ENCODE measurements around the gene RNF182.
"Not testable (repeated sequence)": the region's sequence is repeated elsewhere in the genome, so short reads cannot be mapped to it uniquely, and the experiment has no call there.

RNF182 gene, protein sequence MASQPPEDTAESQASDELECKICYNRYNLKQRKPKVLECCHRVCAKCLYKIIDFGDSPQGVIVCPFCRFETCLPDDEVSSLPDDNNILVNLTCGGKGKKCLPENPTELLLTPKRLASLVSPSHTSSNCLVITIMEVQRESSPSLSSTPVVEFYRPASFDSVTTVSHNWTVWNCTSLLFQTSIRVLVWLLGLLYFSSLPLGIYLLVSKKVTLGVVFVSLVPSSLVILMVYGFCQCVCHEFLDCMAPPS

GRCh38 chr6:13924949-13925881 is at the start of gene RNF182:
Gene RNF182, plus strand, starts transcription at chr6:13924952. Its CDS starts 52,168 bp downstream, at chr6:13977120.
- peak; percentile 27 to 28 for DNase-seq (ENCODE audit: low read depth in 2 of 2)

DNA sequence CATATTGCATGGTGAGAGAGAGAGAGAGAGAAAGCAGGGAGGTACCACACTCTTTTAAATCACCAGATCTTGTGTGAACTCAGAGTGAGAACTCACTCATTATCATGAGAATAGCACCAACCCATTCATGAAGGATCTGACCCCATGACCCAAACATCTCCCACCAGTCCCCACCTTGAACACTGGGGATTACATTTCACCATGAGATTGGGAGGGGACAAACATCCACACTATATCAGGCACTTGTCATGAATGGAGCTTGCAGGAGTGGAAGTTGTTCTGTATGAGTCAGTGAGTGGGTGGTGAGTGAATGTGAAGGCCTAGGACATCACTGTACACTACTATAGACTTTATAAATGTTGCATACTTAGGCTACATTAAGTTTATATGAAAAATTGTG is 47.7 kb upstream of the RNF182 start:
- no peak for DNase-seq (ENCODE audit: low read depth in 2 of 2)

DNA sequence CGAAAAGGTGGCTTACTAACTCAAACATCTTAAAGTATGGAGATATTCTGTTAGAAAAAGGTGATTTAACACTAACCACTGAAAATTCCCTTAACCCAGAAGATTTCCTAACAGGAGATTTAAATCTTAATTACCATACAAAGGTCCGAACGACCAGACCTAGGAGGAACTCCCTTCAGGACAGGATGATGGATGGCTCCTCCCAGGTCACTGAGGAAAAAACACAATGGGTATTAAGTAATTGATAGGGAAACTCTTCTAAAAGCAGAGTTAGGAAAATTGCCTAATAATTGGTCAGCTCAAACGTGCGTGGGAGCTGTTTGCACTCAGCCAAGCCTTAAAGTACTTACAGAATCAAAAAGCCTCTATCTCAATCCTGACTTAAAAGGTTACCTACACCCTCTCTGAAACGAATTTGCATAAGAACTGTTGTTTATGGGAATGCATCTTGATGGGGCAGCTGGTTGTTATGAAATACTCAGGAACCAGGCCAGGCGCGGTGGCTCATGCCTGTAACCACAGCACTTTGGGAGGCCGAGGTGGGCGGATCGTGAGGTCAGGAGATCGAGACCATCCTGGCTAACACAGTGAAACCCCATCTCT is 44.6 kb upstream of the RNF182 start:
- DNase-seq (ENCODE audit: low read depth in 2 of 2) = not testable (repeated sequence)

DNA sequence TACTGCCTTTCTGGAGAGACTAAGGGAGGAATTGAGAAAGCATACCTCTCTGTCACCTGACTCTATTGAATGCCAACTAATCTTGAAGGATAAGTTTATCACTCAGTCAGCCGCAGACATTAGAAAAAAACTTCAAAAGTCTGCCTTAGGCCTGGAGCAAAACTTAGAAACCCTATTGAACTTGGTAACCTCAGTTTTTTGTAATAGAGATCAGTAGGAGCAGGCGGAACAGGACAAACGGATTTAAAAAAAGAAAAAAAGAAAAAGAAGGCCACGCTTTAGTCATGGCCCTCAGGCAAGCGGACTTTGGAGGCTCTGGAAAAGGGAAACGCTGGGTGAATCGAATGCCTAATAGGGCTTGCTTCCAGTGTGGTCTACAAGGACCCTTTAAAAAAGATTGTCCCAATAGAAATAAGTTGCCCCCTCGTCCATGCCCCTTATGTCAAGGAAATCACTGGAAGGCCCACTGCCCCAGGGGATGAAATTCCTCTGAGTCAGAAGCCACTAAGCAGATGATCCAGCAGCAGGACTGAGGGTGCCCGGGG is 43.1 kb upstream of the RNF182 start:
- no peak for DNase-seq (ENCODE audit: low read depth in 2 of 2)

- no peak for DNase-seq (ENCODE audit: low read depth in 2 of 2)
Measured at GRCh38 chr6:13883966-13884365, 40.8 kb upstream of the RNF182 start.

- DNase-seq (ENCODE audit: low read depth in 2 of 2) = no peak
Measured at GRCh38 chr6:13884397-13884796, 40.4 kb upstream of the RNF182 start.

GRCh38 chr6:13885601-13886000 is 39.2 kb upstream of the RNF182 start:
- no peak for DNase-seq (ENCODE audit: low read depth in 2 of 2)

DNA sequence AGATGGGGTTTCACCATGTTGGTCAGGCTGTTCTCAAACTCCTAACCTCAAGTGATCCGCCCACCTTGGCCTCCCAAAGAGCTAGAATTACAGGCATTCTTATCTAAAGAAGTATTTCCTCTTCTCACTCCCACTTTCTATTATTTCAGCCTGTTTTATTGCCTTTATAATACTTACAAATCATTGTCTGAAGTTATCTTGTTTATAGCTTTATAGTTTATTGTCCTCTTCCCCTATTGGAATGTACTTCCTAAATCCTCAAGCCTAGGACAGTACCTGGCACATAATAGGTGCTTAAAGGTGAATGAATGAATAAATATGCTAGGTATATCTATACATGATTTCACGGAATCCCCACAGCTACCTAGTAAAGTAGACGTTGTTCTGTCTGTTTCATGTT is 37.8 kb upstream of the RNF182 start:
- DNase-seq (ENCODE audit: low read depth in 2 of 2) = no peak

- no peak for DNase-seq (ENCODE audit: low read depth in 2 of 2)
Measured at GRCh38 chr6:13892017-13892645, 32.6 kb upstream of the RNF182 start.

- DNase-seq (ENCODE audit: low read depth in 2 of 2) = no peak
Measured at GRCh38 chr6:13902922-13903321, 21.8 kb upstream of the RNF182 start.

DNA sequence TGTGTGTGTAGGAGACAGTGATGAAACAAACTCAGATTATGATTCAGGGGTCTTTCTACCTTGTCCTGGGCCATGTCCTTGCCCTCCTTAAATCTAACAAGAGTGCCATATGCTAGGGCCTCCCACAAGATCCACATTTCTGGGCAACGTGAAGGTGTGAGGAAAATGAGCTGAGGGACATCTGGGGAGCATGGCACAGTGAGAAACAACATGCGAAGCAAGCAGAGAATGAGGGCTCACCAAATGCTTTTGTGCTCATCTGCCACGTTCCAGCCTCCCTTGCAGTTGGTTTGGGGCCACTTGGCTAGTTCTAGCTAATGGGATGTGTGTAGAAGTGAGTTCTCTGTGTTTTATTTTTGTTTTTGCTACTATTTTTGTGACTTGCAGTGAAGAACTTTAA is 21.4 kb upstream of the RNF182 start:
- DNase-seq (ENCODE audit: low read depth in 2 of 2) = no peak

DNA sequence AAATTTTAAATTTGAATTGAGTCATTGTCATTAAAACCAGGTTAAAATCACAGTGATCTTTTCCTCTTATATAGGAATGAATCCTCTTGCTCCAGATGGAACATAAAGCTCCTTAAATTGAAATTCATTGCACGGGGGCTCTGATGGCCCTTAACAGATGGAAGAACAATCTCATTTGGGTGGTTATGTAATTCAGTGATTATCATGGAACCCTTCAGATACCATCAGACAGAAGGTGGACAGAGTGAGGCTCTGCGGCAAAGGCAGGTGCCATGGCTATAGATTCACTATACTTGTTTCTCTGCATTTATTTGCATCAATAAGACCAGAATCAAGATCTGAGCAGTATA is 17.8 kb upstream of the RNF182 start:
- no peak for DNase-seq (ENCODE audit: low read depth in 2 of 2)

GRCh38 chr6:13907614-13908215 is 17.0 kb upstream of the RNF182 start:
- no peak for DNase-seq (ENCODE audit: low read depth in 2 of 2)

DNA sequence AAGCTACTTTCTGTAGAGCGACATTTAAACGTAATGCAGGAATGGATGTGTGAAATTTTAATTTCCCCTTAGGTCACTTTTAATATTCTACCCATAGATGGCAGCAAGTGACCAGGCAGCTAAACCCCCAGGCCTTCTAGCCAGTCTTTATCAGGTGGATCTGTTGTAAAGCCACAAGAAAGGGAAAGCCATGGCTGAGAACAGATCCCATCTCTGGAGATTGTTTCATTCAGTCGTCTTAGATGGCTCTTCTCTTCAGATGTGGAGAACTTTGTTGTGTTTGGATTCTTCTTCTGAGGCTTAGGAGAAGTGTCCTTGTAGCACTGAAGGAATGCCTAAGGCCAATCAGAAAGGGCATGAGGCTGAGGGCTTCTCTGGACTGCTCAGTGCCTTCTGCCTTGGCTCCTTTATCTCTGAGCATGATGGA is 15.8 kb upstream of the RNF182 start:
- DNase-seq (ENCODE audit: low read depth in 2 of 2) = no peak

- no peak for DNase-seq (ENCODE audit: low read depth in 2 of 2)
Measured at GRCh38 chr6:13910443-13910842, 14.3 kb upstream of the RNF182 start.

DNA sequence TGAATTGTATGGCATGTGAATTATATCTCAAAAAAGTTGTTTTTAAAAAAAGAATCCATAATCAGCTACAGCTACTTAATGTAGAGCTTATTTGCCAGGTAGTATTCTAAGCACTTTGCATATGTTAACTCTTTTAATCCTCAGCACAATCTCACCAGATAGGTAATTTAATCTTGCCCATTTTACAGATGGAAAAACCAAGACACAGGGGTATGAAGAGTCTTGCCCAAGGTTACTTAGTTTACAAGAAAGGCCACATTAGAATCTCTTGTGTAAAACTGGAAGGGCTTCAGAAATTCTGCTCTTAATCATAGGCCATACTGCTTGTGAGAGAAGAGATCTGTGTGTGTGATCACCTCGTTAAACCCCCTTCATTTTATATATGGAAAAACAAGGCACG is 13.4 kb upstream of the RNF182 start:
- no peak for DNase-seq (ENCODE audit: low read depth in 2 of 2)

DNA sequence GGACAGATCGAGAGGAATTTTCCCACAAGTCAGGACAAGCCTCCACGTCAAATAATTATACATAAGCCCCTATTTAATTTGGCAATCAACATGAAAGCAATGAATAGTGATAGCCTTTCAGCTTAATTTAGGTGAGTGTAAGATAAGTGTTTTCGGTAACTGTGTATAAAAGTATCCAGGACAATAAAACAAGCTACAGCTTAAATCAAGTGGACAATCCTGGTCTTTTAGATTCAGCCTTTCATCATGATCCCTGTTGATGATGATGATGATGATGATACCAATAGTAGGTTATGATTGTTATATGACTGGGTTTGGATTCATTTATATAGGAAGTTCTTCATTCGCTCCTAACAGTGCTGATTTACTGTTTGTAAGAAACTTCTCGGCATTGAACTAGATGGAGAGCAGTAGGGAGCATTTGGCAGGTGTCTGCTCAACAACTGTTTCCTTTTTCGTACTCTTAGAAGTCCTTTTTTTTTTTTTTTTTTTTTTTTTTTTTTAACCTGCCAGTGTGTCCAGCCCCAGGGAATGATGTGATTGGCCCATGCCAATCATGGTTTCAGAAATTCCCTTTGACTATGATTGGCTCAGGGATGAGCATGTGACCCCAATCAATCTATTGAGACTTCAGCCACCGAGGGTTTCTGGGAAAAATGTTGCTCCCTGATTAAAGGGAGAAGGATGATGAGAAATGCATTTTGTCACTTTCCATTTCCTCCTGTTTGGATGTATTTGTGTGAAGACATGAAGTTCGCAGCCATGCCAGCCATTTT is 11.3 kb upstream of the RNF182 start:
- no peak for DNase-seq (ENCODE audit: low read depth in 2 of 2)

DNA sequence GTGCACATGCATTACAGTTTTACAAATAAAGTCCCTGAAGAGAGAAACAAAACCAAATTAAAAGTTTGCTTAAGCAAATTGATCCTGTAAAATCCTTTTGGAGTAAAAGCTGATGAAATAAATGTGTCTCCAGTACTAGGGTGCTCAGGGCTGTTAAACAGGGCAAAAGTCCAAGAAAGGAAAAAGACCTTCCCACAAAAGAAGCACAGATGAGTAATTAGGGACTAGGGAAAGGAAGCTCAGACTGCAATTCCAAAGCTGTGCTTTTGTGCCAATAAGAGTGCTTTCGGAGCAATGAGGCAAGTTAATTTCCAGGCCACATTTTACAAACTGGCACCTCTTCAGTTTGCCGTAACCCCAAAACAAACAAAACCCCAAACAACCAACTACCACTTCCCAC is 10.4 kb upstream of the RNF182 start:
- no peak for DNase-seq (ENCODE audit: low read depth in 2 of 2)

- no peak for DNase-seq (ENCODE audit: low read depth in 2 of 2)
Measured at GRCh38 chr6:13915561-13916229, 9.1 kb upstream of the RNF182 start.

DNA sequence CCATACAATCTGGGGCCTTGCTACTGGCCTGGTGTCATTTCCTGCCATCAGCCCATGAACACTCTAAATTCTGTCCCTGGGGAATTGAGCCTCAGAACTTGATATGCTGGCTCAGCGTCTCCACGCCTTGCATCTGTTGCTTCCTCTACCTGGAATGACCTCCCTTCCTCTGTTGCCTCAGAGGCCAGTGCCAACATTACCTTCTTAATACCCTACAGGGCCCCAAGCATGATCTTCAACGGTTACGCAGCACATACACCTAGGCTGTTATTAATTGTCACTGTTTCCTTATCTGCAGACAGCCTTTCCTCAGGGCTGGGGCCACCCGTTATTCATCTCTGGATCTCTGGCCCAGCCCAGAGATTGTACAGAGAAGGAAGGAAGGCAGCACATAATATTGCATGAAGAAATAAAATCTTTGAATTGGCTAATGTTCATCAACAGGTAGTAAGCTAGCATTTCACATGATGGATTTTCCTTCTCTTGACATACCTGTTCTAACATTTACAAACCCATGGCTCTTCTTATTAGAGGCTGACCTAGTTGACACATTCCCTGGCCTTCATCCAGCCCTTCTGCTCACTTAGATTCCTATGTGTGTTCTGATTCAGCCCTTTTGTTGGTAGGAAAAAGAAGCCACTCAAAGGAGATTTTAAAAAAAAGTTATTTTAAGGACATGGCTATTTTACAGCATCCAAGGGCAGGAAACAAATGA is 8.4 kb upstream of the RNF182 start:
- no peak for DNase-seq (ENCODE audit: low read depth in 2 of 2)

Measured in stimulated activated CD8-positive, alpha-beta memory T cell treated with anti-CD3 and anti-CD28 coated beads, Interleukin-2, amount 100 ng/mL, for 48 hours (primary cell).